ENCODE results near the gene TMEM167B.

DNA sequence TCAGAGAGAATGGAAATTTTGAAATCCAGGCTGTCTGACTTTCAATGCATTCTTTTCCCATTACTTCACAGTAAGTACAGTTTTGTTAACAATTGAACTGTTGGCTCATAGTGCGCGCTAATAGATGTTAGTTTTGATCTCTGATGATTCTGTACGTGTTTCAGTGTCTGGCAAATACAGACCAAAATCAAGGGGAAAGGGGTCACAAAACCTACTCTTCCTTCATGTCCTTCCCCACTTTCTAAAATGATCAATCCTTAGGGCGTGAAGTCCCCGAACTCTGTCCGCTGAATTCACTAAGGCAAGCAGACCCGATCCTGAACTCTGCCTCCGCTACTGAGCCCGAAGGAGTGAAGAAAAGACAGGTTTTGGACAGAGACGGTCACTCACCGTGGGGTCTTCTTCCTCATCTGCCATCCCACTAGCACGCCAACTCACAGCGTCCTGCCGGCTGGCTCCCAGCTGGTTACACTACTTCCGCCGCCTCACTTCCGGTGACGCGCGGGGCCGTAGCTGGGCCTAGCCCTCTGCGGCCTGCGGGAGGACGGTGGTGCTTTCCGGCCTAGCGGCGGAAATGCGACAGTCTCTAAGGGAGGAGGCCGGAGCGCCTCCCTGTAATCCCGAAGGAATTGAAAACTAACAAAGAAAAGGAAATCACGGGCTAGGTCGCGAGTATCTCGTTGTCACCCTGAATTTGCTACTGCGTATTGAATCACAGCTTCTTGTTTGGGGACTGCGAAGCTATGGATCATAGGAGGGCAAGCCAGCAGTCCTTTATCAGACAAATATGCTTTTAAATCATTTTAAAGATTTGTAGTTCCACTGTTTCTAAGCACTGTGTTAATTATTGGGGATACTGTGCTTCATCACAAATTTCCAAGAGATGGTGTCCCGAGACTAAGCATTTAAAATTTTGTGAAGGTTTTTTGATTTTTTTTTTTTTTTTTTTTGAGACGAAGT lies 14.8 kb upstream of the TMEM167B start, which contains the start of gene TAF13:
- TF ChIP-seq SP1 (CRISPR knock-in tag; conservative IDR thresholded peaks at IDR 0.05) = peak; percentile 70; the same call in 1 of the 2 replicates
- TF ChIP-seq, protein P1, sequence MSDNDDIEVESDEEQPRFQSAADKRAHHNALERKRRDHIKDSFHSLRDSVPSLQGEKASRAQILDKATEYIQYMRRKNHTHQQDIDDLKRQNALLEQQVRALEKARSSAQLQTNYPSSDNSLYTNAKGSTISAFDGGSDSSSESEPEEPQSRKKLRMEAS (CRISPR knock-in tag; IDR thresholded peaks at IDR 0.05) = peak; percentile 84
- TF ChIP-seq, protein P2, sequence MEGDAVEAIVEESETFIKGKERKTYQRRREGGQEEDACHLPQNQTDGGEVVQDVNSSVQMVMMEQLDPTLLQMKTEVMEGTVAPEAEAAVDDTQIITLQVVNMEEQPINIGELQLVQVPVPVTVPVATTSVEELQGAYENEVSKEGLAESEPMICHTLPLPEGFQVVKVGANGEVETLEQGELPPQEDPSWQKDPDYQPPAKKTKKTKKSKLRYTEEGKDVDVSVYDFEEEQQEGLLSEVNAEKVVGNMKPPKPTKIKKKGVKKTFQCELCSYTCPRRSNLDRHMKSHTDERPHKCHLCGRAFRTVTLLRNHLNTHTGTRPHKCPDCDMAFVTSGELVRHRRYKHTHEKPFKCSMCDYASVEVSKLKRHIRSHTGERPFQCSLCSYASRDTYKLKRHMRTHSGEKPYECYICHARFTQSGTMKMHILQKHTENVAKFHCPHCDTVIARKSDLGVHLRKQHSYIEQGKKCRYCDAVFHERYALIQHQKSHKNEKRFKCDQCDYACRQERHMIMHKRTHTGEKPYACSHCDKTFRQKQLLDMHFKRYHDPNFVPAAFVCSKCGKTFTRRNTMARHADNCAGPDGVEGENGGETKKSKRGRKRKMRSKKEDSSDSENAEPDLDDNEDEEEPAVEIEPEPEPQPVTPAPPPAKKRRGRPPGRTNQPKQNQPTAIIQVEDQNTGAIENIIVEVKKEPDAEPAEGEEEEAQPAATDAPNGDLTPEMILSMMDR (IDR thresholded peaks at IDR 0.05) = no peak
- TF ChIP-seq, protein P3, sequence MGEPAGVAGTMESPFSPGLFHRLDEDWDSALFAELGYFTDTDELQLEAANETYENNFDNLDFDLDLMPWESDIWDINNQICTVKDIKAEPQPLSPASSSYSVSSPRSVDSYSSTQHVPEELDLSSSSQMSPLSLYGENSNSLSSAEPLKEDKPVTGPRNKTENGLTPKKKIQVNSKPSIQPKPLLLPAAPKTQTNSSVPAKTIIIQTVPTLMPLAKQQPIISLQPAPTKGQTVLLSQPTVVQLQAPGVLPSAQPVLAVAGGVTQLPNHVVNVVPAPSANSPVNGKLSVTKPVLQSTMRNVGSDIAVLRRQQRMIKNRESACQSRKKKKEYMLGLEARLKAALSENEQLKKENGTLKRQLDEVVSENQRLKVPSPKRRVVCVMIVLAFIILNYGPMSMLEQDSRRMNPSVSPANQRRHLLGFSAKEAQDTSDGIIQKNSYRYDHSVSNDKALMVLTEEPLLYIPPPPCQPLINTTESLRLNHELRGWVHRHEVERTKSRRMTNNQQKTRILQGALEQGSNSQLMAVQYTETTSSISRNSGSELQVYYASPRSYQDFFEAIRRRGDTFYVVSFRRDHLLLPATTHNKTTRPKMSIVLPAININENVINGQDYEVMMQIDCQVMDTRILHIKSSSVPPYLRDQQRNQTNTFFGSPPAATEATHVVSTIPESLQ (CRISPR knock-in tag; IDR thresholded peaks at IDR 0.05) = no peak
